Measurements from ENCODE around the gene TPRG1L.

The TPRG1L gene

DNA sequence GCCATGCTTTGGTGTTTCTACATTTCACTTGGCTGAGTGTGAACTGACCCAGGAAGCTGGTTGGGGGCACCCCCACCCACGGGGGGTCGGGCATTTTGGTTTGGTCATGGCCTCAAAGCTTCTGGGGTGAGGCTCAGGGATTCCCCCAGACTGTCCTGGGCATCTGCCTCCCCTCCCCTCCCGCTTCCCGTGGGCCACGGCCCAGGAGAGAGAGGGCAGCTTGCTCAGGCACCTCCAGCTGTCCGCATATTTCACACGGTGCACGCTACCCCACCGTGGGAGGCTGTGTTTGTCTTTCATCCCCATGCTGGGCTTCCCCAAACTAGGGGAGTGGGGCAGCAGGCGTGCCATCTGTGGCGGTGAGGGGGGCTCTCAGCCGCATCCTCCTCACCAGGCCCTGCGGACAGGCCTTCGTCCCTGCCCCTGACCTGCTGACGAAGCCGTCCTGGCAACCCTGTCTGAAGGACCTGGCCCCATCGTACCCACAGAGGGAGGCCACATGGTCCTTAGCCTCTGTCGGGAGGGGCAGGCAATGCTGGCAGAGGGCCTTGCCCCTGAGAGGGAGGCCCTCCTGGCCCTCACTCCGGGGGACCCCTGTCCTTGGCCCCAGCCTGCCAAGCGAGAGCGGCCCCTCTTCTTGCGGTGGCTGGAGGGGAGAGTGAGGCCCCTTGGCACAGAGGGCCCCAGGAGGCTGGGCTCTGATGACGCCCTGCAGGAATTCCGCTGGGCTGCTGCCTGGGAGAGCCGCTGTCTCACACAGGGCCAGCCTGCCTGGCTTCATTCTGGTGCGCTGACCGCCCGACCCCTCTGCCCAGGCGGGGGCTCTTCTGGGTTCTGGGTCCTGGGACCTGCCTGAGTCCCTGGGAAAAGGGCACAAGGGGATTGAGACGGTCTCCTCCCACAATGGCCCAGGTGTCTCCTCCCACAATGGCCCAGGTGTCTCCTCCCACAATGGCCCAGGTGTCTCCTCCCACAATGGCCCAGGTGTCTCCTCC lies 49.6 kb downstream of the TPRG1L start:
- peak; percentile 84 for DNase-seq (ENCODE audit: low read depth)
- TF ChIP-seq, protein P1, sequence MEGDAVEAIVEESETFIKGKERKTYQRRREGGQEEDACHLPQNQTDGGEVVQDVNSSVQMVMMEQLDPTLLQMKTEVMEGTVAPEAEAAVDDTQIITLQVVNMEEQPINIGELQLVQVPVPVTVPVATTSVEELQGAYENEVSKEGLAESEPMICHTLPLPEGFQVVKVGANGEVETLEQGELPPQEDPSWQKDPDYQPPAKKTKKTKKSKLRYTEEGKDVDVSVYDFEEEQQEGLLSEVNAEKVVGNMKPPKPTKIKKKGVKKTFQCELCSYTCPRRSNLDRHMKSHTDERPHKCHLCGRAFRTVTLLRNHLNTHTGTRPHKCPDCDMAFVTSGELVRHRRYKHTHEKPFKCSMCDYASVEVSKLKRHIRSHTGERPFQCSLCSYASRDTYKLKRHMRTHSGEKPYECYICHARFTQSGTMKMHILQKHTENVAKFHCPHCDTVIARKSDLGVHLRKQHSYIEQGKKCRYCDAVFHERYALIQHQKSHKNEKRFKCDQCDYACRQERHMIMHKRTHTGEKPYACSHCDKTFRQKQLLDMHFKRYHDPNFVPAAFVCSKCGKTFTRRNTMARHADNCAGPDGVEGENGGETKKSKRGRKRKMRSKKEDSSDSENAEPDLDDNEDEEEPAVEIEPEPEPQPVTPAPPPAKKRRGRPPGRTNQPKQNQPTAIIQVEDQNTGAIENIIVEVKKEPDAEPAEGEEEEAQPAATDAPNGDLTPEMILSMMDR (IDR thresholded peaks at IDR 0.05; ENCODE audit: insufficient read depth, low read depth, low read length, missing control alignments) = no peak
- peak overlapping the region; percentile 75 for H3K4me3 ChIP-seq (ENCODE audit: low read depth, low read length)

DNA sequence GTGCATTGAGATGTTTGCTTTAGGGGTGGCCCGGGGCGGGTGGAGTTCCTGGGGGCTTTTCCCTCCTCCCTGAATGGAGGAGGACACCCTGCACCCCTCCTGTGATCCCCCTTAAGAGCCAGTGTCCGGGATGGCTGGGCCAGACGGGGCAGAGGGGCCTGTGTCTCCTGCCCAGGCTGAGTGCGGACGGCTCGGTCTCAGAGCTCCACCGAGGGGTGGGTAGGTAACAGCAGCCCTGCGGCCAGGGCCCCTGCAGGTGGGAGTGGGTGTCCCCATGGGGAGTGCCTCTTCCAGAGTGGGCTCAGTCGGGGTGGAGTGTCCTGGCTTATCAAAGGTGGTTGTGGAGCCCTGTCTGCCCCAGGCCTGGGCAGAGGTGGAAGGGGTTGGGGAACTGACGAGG lies 50.6 kb downstream of the TPRG1L start:
- TF ChIP-seq, protein P1 (IDR thresholded peaks at IDR 0.05; ENCODE audit: insufficient read depth, low read depth, low read length, missing control alignments) = no peak
- no peak for DNase-seq (ENCODE audit: low read depth)
- no peak overlapping the region for H3K4me3 ChIP-seq (ENCODE audit: low read depth, low read length)

GRCh38 chr1:3676581-3677470 lies 52.0 kb downstream of the TPRG1L start:
- TF ChIP-seq, protein P1 (IDR thresholded peaks at IDR 0.05; ENCODE audit: insufficient read depth, low read depth, low read length, missing control alignments) = peak; percentile 43
- DNase-seq (ENCODE audit: low read depth) = peak; percentile 97
- peak overlapping the region; percentile 26 for H3K4me3 ChIP-seq (ENCODE audit: low read depth, low read length)

- TF ChIP-seq, protein P1 (IDR thresholded peaks at IDR 0.05; ENCODE audit: insufficient read depth, low read depth, low read length, missing control alignments) = no peak
- H3K4me3 ChIP-seq (ENCODE audit: low read depth, low read length) = peak overlapping the region; percentile 26
- DNase-seq (ENCODE audit: low read depth) = peak; percentile 58
Measured at GRCh38 chr1:3677484-3677883, 52.7 kb downstream of the TPRG1L start.

DNA sequence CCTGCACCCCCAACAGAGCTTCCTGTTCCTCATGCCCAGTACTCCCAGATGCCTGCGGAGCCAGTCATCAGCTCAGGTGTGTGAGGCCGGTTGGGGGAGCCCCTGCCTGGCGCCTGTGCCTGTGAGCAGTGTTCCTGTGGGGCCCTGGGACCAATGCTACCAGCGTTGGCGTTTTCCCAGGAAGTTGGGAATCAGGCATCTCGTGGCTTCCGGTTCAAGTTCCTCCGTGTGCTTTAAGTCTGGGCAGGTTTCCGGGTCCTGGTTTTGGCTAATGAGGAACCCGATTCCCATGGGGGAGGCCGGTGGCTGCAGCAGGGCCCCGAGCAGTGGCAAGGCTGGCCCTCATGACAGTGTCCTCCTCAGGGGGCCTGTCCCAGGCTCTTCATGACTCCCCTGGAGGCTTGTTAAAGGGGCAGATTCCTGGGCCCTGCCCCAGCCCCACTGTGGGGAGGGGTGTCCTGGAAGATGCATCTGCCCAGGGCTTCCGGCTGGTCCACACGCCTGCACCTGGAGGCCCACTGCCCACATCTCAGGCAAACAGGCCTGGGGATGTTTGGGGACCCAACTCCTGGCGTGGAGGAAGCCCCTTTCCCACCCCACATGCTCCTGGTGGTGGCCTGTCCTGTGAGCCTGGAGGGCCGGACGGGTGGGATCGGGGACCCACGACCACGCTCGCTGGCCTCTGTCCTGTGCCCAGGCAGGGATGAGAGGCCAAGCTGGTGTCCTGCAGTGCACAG lies 53.7 kb downstream of the TPRG1L start:
- TF ChIP-seq, protein P1 (IDR thresholded peaks at IDR 0.05; ENCODE audit: insufficient read depth, low read depth, low read length, missing control alignments) = no peak
- peak overlapping the region; percentile 22 for H3K4me3 ChIP-seq (ENCODE audit: low read depth, low read length)
- peak; percentile 55 for DNase-seq (ENCODE audit: low read depth)

GRCh38 chr1:3679098-3679555 lies 54.3 kb downstream of the TPRG1L start:
- TF ChIP-seq, protein P1 (IDR thresholded peaks at IDR 0.05; ENCODE audit: insufficient read depth, low read depth, low read length, missing control alignments) = no peak
- peak overlapping the region; percentile 22 for H3K4me3 ChIP-seq (ENCODE audit: low read depth, low read length)
- DNase-seq (ENCODE audit: low read depth) = peak; percentile 64

Measured in GM12865 (cell line).